SIG-M5 (cell line): ENCODE data around the gene CRLF2.
"Not testable (repeated sequence)": the region's sequence is repeated elsewhere in the genome, so short reads cannot be mapped to it uniquely, and the experiment has no call there.

Source experiments
- DNase-seq: peaks from one replicate; lab custom pipeline; 2025; lab: John Stamatoyannopoulos, UW

Gene CRLF2

DNA sequence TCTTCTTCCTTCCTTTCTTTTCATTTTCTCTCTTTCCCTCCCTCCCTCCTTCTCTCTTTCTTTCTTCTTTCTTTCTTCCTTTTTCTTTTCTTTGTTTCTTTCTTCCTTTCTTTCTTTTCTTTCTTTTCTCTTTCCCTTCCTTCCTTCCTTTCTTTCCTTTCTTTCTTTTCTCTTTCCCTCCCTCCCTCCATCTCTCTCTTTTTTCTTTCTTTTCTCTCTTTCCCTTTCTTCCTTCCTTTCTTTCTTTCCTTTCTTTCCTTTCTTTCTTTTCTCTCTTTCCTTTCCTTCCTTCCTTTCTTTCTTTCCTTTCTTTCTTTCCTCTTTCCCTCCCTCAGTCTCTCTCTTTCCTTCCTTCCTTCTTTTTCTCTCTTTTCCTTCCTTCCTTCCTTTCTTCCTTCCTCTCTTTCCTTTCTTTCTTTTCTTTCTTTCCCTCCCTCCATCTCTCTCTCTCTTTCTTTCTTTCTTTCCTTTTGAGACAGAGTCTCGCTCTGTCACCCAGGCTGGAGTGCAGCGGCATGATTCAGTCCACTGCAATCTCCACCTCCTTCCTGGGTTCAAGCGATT, 44.4 kb downstream of the CRLF2 start:
- no peak for DNase-seq

DNA sequence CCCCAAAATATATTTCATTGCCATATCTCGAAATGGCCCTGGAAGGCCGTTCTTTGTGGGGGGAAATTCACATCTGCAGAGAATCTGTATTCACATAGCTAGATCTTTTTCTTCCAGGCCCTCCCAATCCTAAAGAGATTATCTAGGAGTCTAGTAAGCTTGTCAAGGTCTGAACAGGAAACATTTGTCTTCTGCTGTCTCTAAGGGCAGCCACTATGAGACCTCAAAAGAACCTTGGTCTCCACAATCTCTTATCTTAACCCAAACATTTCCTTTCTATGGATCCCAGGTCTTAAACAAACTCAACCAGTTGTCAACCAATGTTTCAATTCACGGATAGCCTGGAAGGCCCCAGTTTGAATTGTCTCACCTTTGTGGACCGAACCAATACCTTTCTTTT, 45.0 kb downstream of the CRLF2 start:
- no peak for DNase-seq

DNA sequence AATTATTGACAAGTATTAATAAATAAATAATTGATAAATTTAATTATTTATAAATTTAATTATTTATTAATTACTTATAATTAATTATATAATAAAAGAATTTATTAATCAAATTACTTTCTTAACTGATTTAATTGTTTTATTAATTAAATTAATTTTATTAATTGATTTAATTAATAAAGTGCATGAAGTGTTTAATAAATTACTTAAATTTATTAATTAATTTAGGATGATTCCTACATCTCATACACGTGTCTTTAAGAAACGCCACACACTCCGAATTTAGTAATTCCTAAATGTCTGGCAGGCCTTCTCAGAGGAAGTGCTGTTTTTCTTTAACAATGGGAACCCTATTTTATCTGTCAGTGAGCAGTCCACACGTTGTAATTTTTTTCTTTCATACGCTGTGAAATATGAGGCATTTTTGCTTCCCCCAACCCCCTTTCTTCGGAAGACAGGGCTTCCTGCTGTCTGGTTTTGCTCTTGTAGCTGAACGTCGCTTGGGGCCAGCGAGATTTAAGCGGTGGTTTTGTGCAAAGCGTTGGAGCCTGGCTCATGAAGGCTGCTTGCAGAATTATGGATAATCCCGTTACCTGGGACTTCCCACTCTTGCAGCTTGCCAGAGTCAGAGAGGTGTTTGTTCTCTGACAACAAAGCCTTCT, 46.8 kb downstream of the CRLF2 start:
- no peak for DNase-seq

DNA sequence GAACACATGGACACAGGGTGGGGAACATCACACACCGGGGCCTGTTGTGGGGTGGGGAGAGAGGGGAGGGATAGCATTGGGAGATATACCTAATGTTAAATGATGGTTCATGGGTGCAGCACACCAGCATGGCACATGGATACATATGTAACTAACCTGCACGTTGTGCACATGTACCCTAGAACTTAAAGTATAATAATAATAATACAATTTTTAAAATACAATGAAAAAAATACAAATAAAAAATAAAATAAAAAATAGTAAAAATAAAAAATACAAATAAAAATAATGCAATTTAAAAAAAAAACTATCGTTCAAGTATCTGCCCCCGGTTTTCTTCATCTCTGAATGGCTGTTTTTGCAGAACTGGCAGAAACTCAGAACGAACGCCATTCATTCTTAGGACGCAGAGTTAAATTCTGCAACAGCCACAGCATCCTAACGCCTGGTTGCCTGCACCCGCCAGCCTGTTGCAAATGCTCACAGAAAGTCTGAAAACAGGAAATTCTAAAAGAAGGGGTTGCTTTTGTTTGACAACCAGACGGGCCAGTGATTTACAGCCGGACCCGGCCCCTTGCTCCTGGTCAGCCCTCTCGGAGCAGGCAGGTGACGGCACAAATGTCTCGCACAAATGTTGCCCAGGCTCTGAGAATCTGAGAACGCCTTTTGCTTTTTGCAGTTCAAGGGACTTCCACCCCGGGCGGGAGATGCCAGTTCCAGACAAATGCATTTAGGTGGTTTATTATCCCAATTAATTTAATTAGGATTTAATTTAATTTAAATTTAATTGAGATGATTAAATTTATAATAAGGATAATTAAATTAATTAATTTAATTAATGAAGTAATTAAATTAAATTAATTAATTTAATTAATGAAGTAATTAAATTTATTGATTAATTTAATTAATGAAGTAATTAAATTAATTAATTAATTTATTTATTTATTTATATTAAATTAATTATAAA, 47.8 kb downstream of the CRLF2 start:
- no peak for DNase-seq

DNA sequence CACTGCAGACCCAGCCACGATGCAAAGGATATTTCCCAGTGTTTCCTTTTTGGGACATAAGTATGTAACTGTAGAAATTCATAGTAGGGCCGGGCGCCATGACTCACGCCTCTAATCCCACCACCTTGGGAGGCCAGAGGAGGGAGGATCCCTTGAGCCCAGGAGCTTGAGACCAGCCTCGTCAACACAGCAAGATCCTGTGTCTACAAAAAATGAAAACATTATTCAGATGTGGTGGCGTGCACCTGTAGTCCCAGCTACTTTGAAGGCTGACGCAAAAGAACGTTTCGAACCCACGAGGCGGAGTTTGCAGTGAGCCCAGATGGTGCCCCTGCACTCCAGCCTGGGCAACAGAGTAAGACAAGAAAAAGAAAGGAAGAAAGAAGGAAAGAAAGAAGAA, 49.2 kb downstream of the CRLF2 start:
- DNase-seq, result no peak

DNA sequence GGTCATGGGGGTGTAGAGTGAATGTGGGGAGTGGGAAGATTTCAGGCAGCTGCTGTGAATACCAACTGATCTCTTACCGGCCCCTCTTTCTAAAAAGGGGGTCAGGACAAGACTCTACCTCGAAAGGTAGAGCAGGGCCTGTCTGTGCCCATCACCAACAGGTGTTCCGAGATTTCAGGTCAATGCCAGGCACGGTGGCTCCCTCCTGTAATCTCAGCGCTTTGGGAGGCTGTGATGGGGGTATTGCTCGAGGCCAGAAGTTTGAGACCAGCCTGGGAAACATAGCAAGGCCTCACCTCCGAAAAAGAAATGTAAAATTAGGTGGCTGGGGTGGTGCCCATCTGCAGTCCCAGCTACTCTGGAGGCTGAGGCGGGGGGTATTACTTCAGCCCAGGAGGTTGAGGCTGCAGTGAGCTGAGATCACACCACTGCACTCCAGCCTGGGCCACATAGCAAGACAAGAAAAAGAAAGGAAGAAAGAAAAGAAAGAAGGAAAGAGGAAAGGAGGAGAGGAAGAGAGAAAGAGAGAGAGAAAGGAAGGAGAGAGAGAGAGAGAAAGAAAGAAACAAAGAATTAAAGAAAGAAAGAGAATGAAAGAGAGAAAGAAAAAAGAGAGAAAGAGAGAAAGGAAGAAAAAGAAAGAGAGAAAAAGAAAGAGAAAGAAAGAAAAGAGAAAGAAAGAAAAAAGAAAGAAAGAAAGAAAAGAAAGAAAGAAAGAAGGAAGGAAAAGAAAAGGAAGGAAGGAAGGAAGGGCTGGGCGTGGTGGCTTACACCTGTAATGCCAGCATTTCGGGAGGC, 50.1 kb downstream of the CRLF2 start:
- no peak for DNase-seq

DNA sequence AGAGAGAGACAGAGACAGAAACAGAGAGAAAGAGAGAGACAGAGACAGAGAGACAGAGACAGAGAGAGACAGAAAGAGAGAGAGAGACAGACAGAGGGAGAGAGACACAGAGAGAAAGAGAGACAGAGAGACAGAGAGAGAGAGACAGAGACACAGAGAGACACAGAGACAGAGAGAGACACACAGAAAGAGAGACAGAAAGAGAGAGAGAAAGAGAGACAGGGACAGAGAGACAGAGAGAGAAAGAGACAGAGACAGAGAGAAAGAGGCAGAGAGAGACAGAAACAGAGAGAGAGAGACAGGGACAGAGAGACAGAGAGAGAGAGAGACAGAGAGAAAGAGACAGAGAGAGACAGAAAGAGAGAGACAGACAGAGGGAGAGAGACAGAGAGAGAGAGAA, 52.9 kb downstream of the CRLF2 start:
- DNase-seq, result no peak

DNA sequence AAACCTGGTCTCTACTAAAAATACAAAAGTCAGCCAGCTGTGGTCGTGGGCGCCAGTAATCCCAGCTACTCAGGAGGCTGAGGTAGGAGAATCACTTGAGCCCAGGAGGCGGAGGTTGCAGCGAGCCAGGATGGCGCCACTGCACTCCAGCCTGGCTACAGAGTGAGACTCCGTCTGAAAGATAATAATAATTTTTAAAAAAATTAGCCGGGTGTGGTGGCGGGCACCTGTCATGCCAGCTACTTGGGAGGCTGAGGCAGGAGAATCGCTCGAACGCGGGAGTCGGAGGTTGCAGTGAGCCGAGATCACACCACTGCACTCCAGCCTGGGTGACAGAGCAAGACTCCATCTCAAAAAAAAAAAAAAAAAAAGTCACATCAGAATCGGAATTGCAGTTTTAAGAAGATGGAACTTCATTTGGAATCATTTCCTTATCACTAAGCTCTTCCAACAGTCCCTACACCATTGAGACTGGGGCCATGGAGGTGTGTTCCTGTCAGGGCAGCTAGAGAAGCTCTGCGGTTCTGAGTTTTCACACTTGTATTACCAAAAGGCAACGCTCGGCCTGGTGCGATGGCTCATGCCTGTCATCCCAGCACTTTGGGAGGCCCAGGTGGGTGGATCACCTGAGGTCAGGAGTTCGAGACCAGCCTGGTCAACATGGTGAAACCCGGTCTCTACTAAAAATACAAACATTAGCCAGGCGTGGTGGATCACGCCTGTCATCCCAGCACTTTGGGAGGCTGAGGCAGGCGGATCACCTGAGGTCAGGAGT, 55.6 kb downstream of the CRLF2 start:
- DNase-seq, result not testable (repeated sequence)

DNA sequence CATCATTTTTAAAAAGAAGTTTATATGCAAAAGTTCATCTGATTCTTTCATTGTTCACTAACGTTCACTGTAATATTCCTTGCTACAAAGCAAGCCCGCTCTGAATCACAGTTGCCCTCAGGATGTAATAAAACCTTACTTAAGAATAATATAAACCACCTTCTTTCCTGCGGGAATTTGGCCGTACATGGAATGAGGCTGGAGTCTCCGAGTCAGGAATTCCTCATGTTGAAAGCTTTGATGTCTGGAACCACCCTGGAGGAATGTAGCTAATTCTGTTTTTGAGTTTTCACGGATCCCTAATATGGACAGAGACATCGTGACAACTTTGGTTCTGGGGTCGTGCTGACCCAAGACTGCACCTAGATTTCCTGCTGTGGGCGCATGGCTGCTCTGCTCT, 58.5 kb downstream of the CRLF2 start:
- no peak for DNase-seq

DNA sequence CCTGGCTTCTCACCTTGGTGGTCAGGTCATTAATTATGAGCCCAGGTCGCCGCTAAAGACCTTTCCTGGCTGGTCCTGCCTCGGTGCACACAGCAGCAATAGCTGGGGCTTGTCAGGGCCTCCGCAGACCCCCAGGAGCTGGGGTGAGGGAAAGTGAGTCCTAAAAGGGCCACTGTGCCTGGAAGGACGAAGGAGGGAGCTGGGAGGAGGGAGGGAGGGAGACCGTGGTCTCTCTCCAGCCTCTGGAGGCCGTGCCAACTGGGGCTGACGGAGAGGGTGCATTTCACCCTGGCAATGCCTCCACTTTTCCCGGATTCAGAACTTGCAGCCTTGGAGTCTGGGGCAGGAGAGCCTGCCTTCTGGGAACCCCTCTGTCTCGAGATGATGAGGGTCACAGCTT, 60.4 kb downstream of the CRLF2 start:
- DNase-seq, result no peak

DNA sequence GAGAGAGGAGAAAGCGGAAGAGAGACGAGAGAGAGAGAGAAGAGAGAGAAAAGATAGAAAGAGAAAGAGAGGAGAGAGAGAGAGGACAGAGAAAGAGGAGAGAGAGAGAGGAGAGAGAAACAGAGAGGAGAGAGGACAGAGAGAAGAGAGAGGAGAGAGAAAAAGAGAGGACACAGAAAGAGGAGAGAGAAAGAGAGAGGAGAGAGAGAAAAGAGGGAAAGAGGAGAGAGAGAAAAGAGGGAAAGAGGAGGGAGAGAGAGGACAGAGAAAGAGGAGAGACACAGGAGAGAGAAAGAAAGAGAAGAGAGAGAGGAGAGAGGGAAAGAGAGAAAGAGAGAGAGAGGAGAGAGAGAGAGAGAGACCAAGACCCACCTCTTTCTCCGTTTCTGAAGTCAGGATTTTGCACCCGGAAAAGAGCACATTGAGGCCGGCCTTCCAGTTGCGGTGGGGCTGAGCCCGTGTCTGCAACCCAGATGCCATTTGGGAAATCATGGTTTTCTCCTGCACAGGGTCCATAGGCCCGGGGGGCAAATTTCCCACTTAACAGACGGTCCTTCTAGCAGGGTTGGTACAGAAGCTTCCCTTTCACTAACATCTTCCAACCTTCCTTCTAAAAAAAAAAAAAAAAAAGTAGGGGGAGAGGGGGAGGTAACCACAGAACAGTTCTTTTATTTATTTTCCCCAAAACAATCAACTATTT, 60.9 kb downstream of the CRLF2 start:
- DNase-seq, result no peak

DNA sequence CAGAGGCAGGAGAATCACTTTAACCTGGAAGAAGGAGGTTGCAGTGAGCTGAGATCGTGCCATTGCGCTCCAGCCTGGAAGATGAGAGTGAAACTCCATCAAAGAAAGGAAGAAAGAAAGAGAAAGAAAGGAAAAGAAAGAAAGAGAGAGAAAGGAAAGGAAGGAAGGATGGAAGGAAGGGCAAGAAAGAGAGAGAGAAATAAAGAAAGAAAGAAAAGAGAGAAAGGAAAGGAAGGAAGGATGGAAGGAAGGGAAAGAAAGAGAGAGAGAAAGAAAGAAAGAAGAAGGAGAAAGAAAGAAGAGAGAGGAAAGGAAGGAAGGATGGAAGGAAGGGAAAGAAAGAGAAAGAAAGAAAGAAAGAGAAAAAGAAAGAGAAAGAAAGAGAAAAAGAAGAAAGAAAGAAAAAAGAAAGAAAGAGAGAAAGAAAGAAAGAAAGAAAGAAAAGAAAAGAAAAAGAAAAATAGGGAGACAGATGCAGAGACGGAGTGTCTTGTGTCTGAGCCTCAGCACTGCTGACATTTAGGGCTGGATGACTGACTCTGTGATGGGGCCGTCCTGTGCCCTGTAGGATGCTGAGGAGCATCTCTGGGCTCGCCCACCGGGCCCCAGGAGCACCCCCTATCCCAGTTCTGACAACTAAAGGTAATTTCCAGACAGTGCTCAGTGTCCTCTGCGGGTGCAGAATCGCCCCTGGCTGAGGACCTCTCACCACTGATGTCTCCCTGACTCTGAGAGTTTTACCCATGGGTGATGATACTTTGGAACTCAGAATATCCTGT, 61.7 kb downstream of the CRLF2 start:
- DNase-seq, result no peak

DNA sequence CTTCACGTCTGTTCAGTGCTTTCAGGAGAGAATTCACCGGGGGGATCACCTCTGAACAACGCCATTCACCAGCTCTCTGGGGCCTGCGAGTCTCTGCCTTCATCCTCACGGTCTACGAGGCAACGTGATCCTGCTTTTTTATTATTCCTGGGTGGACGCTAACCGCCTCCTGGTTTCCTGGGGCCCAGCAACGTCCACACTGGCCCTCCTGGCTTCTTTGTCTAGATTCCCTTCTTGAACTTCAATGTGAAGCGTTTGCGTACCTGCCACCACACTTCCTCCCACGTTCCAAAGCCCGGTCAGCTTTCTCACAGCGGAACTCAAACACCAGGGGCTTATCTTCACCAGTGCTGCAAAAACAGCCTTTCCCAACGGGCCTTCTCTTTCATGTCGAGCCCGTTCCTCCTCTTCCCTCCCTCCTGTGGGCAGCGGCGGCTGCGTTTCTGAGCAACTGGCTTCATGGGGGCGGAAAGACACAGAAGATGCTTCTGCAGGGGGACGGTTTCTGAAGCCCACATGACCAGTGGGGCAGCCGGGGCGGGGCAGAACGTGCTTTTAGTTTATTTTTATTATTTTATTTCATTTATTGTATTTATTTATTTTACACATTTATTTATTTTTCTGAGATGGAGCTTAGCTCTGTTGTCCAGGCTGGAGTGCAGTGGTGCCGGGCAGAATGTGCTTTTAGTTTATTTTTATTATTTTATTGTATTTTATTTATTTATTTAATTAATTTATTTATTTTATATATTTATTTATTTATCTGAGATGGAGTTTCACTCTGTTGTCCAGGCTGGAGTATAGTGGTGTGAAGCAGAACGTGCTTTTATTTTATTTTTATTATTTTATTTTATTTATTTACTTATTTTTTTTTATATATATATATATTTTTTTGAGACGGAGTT, 64.6 kb downstream of the CRLF2 start:
- no peak for DNase-seq

DNA sequence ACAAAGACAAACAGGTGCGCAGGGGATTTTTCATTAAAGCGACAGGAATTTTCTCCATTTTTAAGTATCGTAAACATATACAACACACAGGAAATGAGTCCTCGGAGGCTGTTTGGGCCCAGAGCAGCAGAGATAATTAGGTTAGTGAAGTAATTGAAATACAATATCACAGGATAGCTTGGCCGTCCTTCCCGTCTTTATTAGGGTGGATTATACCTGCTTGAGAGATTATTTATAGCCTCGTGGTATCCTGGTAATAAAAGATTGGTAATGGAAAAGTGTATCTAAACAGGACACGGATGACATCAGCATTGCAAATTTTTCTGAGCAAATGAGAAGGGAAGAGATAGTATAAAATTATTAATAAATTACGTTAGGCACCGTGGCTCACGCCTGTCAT, 68.2 kb downstream of the CRLF2 start:
- no peak for DNase-seq
